Lower leg skin (tissue), 3 donors: Measurements from ENCODE around the gene CALN1.

Experiments used
- CTCF ChIP-seq, 3 donors: fragments of 450-650 bp; IDR thresholded peaks; one replicate each; pipeline ENCODE4 v1.5.1; 2016; ENCODE audit warnings: antibody characterized with exemption in 3 of 3, mild to moderate bottlenecking in 3 of 3, moderate library complexity in 2 of 3
- POLR2A ChIP-seq, 2 donors: fragments of 450-650 bp; IDR thresholded peaks; one replicate each; pipeline ENCODE4 v1.6.1; 2016 to 2017; ENCODE audit warnings: antibody characterized with exemption in 2 of 2, mild to moderate bottlenecking in 1 of 2, moderate library complexity in 1 of 2

DNA sequence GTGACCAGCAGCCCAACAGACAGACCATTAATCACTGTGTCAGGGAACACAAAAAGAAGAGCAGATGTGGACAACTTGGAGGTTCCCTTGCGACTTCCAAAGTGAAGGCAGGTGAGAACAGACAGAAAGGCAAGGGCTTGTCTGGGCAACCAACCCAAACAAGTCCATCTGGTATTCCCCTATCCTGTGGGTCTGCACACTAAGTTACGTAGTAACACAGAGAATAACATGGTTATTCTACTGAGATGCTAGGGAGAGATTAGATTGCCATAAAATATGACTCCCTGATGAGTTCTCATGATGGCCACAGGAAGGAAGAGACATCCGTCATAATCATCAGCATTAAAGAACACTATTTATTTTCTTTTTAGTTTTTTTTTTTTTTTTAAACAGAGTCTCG, 252.2 kb downstream of the CALN1 start:
- no peak for TF ChIP-seq CTCF (IDR thresholded peaks at IDR 0.05)
- TF ChIP-seq POLR2A (IDR thresholded peaks at IDR 0.05) = no peak
